ENCODE results near the gene UBE2G1.

Gene UBE2G1

DNA sequence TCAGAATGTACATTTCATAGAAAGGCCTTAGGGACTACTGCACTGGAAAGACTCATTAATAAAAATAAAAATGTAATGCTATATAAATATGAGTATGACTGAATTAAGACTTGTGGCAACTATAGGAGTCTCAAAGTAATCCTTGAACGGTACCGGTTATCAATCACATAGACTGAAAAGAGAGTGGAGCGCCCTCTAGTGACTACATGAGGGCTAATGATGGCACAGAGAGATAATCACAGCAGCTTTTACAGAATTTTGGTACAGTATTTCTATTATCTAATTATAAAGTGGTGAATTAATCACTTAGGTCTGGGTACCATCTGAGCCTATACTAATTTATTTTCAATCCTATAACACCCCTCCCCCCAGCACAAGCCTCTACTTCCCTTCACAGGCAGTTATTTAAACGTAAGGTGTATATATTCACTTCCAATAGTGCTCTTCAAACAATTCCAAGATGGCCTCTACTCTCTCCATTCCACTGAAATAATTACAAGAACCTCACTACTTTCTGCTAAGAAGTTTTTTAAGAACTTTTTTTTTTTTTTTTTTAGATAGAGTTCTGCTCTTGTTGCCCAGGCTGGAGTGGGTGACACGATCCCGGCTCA is 62.0 kb downstream of the UBE2G1 start:
- H3K9ac ChIP-seq (ENCODE audit: low read length) = no peak overlapping the region
- no peaks in the 10 kb centered on the region for H3K9me3 ChIP-seq (ENCODE audit: insufficient read depth, low read length)
- H3K36me3 ChIP-seq (ENCODE audit: low read length) = peaks cover 27% of the 10 kb centered on the region; the same call in 1 of the 2 replicates
- H2AFZ ChIP-seq (ENCODE audit: low read depth, low read length, severe bottlenecking) = no peak overlapping the region
- no peak overlapping the region for H3K4me3 ChIP-seq (ENCODE audit: insufficient read depth, low read length, poor library complexity, severe bottlenecking)
- H3K27ac ChIP-seq (ENCODE audit: low read depth, low read length) = no peak overlapping the region
- H3K4me2 ChIP-seq (ENCODE audit: low read depth, low read length, poor library complexity, severe bottlenecking) = no peak overlapping the region
- TF ChIP-seq EZH2phosphoT487 (conservative IDR thresholded peaks at IDR 0.05; ENCODE audit: low read length) = no peak
- TF ChIP-seq, protein P1, sequence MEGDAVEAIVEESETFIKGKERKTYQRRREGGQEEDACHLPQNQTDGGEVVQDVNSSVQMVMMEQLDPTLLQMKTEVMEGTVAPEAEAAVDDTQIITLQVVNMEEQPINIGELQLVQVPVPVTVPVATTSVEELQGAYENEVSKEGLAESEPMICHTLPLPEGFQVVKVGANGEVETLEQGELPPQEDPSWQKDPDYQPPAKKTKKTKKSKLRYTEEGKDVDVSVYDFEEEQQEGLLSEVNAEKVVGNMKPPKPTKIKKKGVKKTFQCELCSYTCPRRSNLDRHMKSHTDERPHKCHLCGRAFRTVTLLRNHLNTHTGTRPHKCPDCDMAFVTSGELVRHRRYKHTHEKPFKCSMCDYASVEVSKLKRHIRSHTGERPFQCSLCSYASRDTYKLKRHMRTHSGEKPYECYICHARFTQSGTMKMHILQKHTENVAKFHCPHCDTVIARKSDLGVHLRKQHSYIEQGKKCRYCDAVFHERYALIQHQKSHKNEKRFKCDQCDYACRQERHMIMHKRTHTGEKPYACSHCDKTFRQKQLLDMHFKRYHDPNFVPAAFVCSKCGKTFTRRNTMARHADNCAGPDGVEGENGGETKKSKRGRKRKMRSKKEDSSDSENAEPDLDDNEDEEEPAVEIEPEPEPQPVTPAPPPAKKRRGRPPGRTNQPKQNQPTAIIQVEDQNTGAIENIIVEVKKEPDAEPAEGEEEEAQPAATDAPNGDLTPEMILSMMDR (IDR thresholded peaks at IDR 0.05; ENCODE audit: insufficient read depth, low read length, poor library complexity, severe bottlenecking) = peak; percentile 91
- peaks cover 88% of the 10 kb centered on the region for H3K79me2 ChIP-seq (ENCODE audit: insufficient read depth, low read length)
- peaks cover 12% of the 10 kb centered on the region; the same call in 1 of the 2 replicates for H3F3A ChIP-seq (ENCODE audit: insufficient read depth)
- H4K20me1 ChIP-seq (ENCODE audit: low read depth, low read length) = peaks cover 15% of the 10 kb centered on the region
- no peaks in the 10 kb centered on the region for H3K9me2 ChIP-seq (replicated peaks; ENCODE audit: insufficient read depth, low read length)
- no peaks in the 10 kb centered on the region for H3K27me3 ChIP-seq (ENCODE audit: low read length)

DNA sequence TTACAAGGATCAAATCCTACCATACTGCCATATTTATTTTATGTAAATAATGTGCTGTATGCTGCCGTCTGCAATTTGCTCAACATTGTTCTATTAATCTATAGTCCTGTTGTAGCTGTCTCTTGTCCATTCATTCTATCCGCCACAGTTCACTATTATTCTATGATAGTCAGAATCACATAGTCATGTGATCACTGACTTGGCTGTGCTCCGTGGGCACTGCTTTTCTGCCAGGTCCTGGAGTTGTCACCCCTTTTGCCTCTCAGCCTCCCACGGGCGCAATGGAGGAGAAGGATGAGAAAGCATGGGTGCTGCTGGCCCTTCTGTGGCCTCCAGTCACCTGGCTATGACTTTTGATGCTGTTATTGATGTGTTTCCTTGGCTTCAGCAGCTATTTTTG is 65.4 kb downstream of the UBE2G1 start:
- Histone ChIP-seq H3K9ac (ENCODE audit: low read length) (no peak overlapping the region), H3K79me2 (ENCODE audit: insufficient read depth, low read length) (peaks cover 88% of the 10 kb centered on the region), H3K36me3 (ENCODE audit: low read length) (peaks cover 31% of the 10 kb centered on the region; the same call in 1 of the 2 replicates), H3K27ac (ENCODE audit: low read depth, low read length) (no peak overlapping the region), H3K27me3 (ENCODE audit: low read length) (no peaks in the 10 kb centered on the region), H3F3A (ENCODE audit: insufficient read depth) (peaks cover 22% of the 10 kb centered on the region; the same call in 1 of the 2 replicates), H3K4me3 (ENCODE audit: insufficient read depth, low read length, poor library complexity, severe bottlenecking) (no peak overlapping the region), H4K20me1 (ENCODE audit: low read depth, low read length) (no peaks in the 10 kb centered on the region; the same call in 1 of the 2 replicates), H2AFZ (ENCODE audit: low read depth, low read length, severe bottlenecking) (no peak overlapping the region), H3K4me2 (ENCODE audit: low read depth, low read length, poor library complexity, severe bottlenecking) (no peak overlapping the region), H3K9me3 (ENCODE audit: insufficient read depth, low read length) (no peaks in the 10 kb centered on the region), H3K9me2 (replicated peaks; ENCODE audit: insufficient read depth, low read length) (no peaks in the 10 kb centered on the region)
- TF ChIP-seq, protein P1 (IDR thresholded peaks at IDR 0.05; ENCODE audit: insufficient read depth, low read length, poor library complexity, severe bottlenecking) = no peak
- TF ChIP-seq EZH2phosphoT487 (conservative IDR thresholded peaks at IDR 0.05; ENCODE audit: low read length) = no peak

DNA sequence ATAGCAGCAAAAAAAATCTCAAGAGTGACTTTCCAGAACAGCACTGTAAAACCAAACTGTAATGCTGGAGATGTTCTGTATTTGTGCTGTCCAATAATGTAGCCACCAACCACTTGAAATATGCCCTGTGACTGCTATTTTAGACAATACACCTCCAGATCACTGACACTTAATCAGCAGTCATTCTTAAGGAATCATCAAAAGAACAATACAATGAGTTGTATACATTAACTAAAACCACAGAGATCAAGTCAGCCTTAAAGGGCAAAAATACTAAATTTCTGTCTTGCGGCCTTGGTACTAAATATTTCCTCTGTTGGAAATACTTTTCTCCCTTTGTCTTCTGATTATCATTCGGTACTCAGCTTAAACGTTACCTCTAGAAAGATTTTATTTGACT is 69.1 kb downstream of the UBE2G1 start:
- no peak overlapping the region for H3K27ac ChIP-seq (ENCODE audit: low read depth, low read length)
- no peak overlapping the region for H2AFZ ChIP-seq (ENCODE audit: low read depth, low read length, severe bottlenecking)
- H3K9me2 ChIP-seq (replicated peaks; ENCODE audit: insufficient read depth, low read length) = no peaks in the 10 kb centered on the region
- H3K9me3 ChIP-seq (ENCODE audit: insufficient read depth, low read length) = no peaks in the 10 kb centered on the region
- TF ChIP-seq, protein P1 (IDR thresholded peaks at IDR 0.05; ENCODE audit: insufficient read depth, low read length, poor library complexity, severe bottlenecking) = no peak
- no peak for TF ChIP-seq EZH2phosphoT487 (conservative IDR thresholded peaks at IDR 0.05; ENCODE audit: low read length)
- H3F3A ChIP-seq (ENCODE audit: insufficient read depth) = peaks cover 21% of the 10 kb centered on the region; the same call in 1 of the 2 replicates
- H3K79me2 ChIP-seq (ENCODE audit: insufficient read depth, low read length) = peaks cover 75% of the 10 kb centered on the region
- no peak overlapping the region for H3K4me3 ChIP-seq (ENCODE audit: insufficient read depth, low read length, poor library complexity, severe bottlenecking)
- H3K36me3 ChIP-seq (ENCODE audit: low read length) = peaks cover 27% of the 10 kb centered on the region; the same call in 1 of the 2 replicates
- no peak overlapping the region for H3K4me2 ChIP-seq (ENCODE audit: low read depth, low read length, poor library complexity, severe bottlenecking)
- peaks cover 5% of the 10 kb centered on the region; the same call in 1 of the 2 replicates for H4K20me1 ChIP-seq (ENCODE audit: low read depth, low read length)
- H3K27me3 ChIP-seq (ENCODE audit: low read length) = no peaks in the 10 kb centered on the region
- H3K9ac ChIP-seq (ENCODE audit: low read length) = no peak overlapping the region

Measured in SU-DHL-6 (cell line).